Choroid plexus epithelial cell (primary cell): ENCODE results near the gene CFAP57.

Experiments
- DNase-seq: peaks from one replicate; pipeline ENCODE4 v3.0.0-alpha.2; 2010; ENCODE audit warnings: low read depth
- H3K4me3 ChIP-seq: 2 replicates; pipeline ENCODE4 v1.5.1; 2011; ENCODE audit warnings: low read depth, mild to moderate bottlenecking, control low read depth, low read length, moderate library complexity
- TF ChIP-seq, protein P1 (sequence below): conservative IDR thresholded peaks from 2 replicates; pipeline ENCODE4 v1.5.1; 2011; ENCODE audit warnings: low read depth, mild to moderate bottlenecking, control low read depth, inconsistent platforms, low read length, moderate library complexity

Gene CFAP57

DNA sequence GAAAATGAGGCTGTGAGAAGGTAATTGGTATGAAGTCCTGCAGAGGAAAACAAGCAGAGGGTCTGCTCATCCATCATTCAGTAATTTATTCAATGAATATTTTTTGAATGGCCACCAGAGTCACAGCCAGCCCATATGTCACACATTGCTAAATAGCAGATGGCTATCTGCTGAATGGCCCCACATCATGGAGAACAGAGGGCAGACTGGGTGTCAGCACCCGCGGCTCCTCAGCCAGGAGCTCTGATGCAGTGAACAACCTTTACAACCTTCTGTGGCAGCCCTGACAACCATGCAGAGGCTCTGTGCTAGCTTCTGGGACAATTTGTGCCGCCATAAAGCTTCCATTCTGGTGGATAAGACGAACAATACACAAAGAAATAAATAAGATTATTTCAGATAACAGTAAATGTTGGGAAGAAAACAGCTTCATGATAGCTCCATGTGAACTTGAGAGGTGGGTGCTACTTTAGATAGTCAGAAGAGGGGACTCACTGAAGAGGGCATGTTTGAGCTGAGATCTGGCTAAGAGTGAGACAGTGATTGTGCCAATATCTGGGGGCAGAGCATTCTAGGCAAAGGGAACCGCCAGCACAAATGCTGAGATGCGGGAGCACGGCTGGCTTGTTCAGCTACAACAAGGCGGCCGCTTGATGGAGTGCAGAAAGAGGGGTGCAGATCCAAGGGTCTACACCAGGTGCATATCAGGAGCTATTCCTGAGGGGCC, 116.1 kb downstream of the CFAP57 start:
- TF ChIP-seq, protein P1, sequence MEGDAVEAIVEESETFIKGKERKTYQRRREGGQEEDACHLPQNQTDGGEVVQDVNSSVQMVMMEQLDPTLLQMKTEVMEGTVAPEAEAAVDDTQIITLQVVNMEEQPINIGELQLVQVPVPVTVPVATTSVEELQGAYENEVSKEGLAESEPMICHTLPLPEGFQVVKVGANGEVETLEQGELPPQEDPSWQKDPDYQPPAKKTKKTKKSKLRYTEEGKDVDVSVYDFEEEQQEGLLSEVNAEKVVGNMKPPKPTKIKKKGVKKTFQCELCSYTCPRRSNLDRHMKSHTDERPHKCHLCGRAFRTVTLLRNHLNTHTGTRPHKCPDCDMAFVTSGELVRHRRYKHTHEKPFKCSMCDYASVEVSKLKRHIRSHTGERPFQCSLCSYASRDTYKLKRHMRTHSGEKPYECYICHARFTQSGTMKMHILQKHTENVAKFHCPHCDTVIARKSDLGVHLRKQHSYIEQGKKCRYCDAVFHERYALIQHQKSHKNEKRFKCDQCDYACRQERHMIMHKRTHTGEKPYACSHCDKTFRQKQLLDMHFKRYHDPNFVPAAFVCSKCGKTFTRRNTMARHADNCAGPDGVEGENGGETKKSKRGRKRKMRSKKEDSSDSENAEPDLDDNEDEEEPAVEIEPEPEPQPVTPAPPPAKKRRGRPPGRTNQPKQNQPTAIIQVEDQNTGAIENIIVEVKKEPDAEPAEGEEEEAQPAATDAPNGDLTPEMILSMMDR: no peak
- no peak for DNase-seq
- no peak overlapping the region for H3K4me3 ChIP-seq

DNA sequence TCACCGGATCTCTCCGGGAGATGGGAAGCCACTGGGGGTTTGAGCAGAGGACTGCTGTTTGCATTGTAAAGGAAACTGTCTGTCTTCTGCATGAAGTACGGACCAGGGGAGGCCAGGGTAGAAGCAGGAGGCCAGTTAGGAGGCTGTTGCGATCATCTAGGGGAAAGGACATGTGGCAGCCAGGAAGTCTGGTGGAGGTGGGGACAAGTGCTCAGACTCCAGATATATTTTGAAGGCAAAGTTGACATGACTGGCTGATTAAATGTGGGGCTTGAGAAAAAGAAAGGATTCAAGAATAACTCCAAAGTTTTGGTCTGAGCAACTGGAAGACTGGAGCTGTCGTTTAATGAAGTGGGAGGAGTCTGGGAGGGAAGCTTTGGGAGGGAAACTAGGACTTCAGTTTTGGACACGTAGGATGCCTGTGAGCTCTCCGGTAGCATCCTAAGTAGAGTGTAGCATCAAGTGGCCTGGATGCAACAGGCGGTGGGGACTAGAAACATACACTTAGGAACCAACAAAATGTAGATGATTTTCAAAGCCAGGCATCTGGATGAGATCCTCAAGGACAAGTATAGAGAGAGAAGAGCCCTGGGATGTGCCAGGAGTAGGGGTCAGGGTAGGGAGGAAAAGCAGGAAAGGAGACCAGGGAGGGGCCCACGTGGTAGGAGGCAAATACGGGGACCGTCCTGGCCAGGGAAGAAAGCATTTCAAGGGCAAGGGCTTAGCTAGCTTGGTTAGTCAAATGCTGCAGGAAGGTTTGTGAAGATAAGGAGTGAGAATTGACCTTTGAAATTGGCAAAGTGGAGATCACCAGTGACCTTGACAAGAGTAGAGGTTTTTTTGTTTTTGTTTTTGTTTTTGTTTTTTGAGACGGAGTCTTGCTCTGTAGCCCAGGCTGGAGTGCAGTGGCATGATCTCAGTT, 116.9 kb downstream of the CFAP57 start:
- no peak overlapping the region for H3K4me3 ChIP-seq
- TF ChIP-seq, protein P1: no peak
- DNase-seq: no peak

DNA sequence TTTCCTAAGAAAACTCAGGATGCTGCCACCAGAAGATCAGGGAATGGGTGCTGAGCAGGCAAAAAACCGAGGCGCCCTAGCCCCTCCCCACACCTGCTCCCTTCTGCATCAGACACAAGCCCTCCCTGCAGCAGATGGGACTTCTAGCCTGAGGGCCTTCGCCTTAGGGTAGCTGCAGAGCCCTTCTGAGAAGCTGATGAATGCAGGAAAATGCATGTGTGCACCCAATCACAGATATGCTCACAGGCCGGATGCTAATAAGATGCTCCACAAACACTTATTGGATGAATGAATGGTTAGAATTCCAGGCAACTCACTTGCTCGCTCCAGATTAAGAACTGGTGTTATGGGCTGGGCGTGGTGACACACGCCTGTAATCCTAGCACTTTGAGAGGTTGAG, 120.1 kb downstream of the CFAP57 start:
- H3K4me3 ChIP-seq: no peak overlapping the region
- TF ChIP-seq, protein P1: no peak
- no peak for DNase-seq

DNA sequence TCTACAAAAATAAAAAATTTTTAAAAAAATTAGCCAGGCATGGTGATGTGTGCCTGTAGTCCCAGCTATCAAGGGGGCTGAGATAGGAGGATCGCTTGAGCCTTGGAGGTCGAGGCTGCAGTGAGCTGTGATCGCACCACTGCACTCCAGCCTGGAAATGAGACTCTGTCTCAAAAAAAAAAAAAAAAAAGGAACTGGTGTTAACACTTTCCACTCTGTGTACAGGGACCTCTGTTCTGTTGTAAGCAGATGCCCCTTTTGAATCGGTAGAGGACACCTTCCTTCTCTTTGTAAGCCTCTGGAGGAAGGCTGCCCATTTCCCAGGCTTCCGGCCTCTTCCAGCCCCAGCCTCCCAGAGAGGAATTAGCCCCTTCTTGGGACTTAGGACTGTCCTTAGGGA, 120.5 kb downstream of the CFAP57 start:
- no peak for DNase-seq
- TF ChIP-seq, protein P1: no peak
- no peak overlapping the region for H3K4me3 ChIP-seq

DNA sequence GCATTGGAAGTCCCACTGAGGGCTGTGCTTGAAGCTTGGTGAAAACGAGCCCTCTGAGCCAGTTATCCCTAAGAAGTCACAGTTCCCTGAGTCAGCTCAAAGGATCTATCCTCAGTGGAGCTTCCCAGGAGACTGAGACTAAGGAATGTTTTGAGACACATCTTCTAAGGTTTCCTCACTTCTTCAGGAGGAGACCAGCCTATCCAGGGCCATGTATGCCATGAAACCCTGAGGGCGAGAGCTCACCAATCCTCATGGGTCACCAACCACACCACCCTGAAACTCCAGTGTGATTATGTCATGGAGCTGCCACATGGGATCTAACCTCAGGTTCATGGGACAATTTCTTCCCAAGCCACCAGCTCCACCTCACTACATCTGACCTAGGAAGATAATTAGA, 121.0 kb downstream of the CFAP57 start:
- DNase-seq: no peak
- TF ChIP-seq, protein P1: no peak
- H3K4me3 ChIP-seq: no peak overlapping the region

DNA sequence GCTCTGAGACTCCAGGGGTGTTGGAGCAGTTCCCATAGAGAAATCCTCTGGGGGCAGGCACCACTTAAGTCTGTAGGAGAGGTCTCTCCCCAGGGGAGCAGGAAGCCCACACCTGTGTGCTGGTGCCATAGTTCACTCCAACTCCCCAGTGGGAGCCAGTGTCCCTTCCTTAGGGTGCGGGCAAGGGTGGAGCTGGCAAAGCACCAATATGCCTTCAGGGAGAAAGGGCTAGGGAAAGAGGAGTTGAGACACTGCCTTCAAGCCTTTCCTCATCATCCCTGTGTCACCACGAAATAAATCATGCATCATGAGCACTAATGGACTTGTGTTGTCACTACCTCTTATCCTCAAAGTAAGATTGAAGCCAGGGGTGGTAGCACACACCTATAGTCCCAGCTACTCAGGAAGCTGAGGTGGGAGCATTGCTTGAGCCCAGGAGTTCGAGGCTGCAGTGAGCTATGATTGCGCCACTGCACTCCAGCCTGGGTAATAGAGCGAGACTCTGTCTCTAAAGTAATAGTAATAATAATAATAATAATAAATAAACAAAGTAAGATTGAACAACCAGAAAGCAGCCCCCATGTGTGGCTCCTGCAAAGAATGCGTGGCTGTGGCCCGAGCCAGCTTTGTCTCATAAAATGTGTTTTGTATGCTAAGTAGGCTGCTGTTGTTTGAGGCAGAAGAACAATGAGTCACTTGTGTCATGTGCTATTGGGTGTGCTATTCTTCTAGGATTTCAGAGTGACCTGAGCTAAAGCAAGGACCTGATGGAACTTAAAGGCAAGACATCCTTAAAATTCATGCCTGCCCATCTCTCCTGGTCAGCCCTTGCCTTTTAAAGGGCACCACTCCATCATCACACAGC, 122.0 kb downstream of the CFAP57 start:
- TF ChIP-seq, protein P1: no peak
- DNase-seq: peak; percentile 62
- H3K4me3 ChIP-seq: no peak overlapping the region
